Fibroblast of villous mesenchyme (primary cell): ENCODE results near the gene TMEM37. TPM values are rescaled to one million over a fixed set of nuclear protein-coding genes. Genes with fewer than 3 reads are reported as not detected.

Source experiments
- DNase-seq: peaks from one replicate; pipeline ENCODE4 v3.0.0-alpha.2; 2010; ENCODE audit warnings: low read depth
- H3K4me3 ChIP-seq: 2 replicates; pipeline ENCODE4 v1.5.1; 2011; ENCODE audit warnings: low read depth, mild to moderate bottlenecking, low read length
- CTCF ChIP-seq: IDR thresholded peaks from 2 replicates; pipeline ENCODE4 v1.5.1; 2012; ENCODE audit warnings: low read depth, mild to moderate bottlenecking, low read length; ENCODE audit not compliant: insufficient read depth
- total RNA-seq: library from RNA; depleted of rRNA; stranded (reverse); fragments of >200 nt; gene quantifications from 2 replicates; pipeline ENCODE4 v1.2.3, GENCODE V29; 2012

TMEM37 gene
- total RNA-seq, 1 donor, result 1.3 TPM

- peak; percentile 17 for DNase-seq
- TF ChIP-seq CTCF, result no peak
- H3K4me3 ChIP-seq, result no peak overlapping the region
Observed at GRCh38 chr2:119455066-119455718, 23.5 kb downstream of the TMEM37 start.

- no peak overlapping the region for H3K4me3 ChIP-seq
- no peak for TF ChIP-seq CTCF
- DNase-seq, result no peak
Observed at GRCh38 chr2:119460076-119460475, 28.4 kb downstream of the TMEM37 start.

- TF ChIP-seq CTCF, result no peak
- DNase-seq, result no peak
- no peak overlapping the region for H3K4me3 ChIP-seq
Observed at GRCh38 chr2:119461811-119462210, 30.2 kb downstream of the TMEM37 start.

- no peak for TF ChIP-seq CTCF
- no peak overlapping the region for H3K4me3 ChIP-seq
- DNase-seq, result no peak
Observed at GRCh38 chr2:119462574-119462973, 30.9 kb downstream of the TMEM37 start.

- DNase-seq, result no peak
- no peak for TF ChIP-seq CTCF
- H3K4me3 ChIP-seq, result no peak overlapping the region
Observed at GRCh38 chr2:119463136-119463535, 31.5 kb downstream of the TMEM37 start.

- no peak for TF ChIP-seq CTCF
- DNase-seq, result no peak
- H3K4me3 ChIP-seq, result no peak overlapping the region
Observed at GRCh38 chr2:119463990-119464389, 32.3 kb downstream of the TMEM37 start.

GRCh38 chr2:119464981-119465380 lies 33.3 kb downstream of the TMEM37 start:
- H3K4me3 ChIP-seq, result no peak overlapping the region
- no peak for DNase-seq
- TF ChIP-seq CTCF, result no peak
